Liver (tissue), 9 donors: ENCODE measurements around the gene IGF2BP3. TPM values are rescaled to one million over a fixed set of nuclear protein-coding genes. Genes with fewer than 3 reads are reported as not detected.

Experiments
- DNase-seq: peaks from one replicate; pipeline ENCODE4 v3.0.0-alpha.2; 2017; ENCODE audit warnings: low spot score
- H3K27ac ChIP-seq, 2 donors: one replicate each; pipeline ENCODE4 v1.7.0; 2013; ENCODE audit warnings: inconsistent platforms in 2 of 2, low read length in 2 of 2, control low read depth in 1 of 2, low read depth in 1 of 2, mild to moderate bottlenecking in 1 of 2
- H3K27me3 ChIP-seq, 4 donors: one replicate each; pipeline versions ENCODE4 v1.6.1 to v1.7.0; 2013; ENCODE audit warnings: low read length in 3 of 4, inconsistent platforms in 1 of 4, mild to moderate bottlenecking in 1 of 4, moderate library complexity in 1 of 4; ENCODE audit not compliant: control insufficient read depth in 4 of 4, insufficient read depth in 4 of 4
- H3K36me3 ChIP-seq, 4 donors: one replicate each; pipeline versions ENCODE4 v1.6.1 to v1.7.0; 2013; ENCODE audit warnings: low read length in 3 of 4, mild to moderate bottlenecking in 3 of 4, low read depth in 1 of 4, moderate library complexity in 1 of 4; ENCODE audit not compliant: control insufficient read depth in 4 of 4, insufficient read depth in 3 of 4
- H3K4me1 ChIP-seq, 4 donors: one replicate each; pipeline versions ENCODE4 v1.6.1 to v1.7.0; 2013; ENCODE audit warnings: low read length in 3 of 4, mild to moderate bottlenecking in 3 of 4, moderate library complexity in 1 of 4; ENCODE audit not compliant: control insufficient read depth in 4 of 4, insufficient read depth in 4 of 4
- H3K4me3 ChIP-seq, 3 donors: one replicate each; pipeline versions ENCODE4 v1.6.1 to v1.7.0; 2013; ENCODE audit warnings: low read length in 3 of 3, control low read depth in 1 of 3, low read depth in 1 of 3, mild to moderate bottlenecking in 1 of 3
- H3K9ac ChIP-seq, 2 donors: one replicate each; pipeline ENCODE4 v1.7.0; 2013; ENCODE audit warnings: low read length in 2 of 2, mild to moderate bottlenecking in 2 of 2, moderate library complexity in 2 of 2, control low read depth in 1 of 2, low read depth in 1 of 2
- H3K9me3 ChIP-seq, 4 donors: one replicate each; pipeline versions ENCODE4 v1.6.1 to v1.7.0; 2013; ENCODE audit warnings: low read length in 3 of 4; ENCODE audit not compliant: control insufficient read depth in 4 of 4
- EGR1 ChIP-seq, 2 donors: IDR thresholded peaks; 2 replicates each; pipeline ENCODE4 v1.6.1; 2016 to 2018; ENCODE audit warnings: antibody characterized with exemption in 2 of 2, low read depth in 2 of 2
- FOXA1 ChIP-seq: IDR thresholded peaks from 2 replicates; pipeline ENCODE4 v1.6.1; 2016; ENCODE audit warnings: antibody characterized with exemption
- FOXA2 ChIP-seq: IDR thresholded peaks from 2 replicates; pipeline ENCODE4 v1.6.1; 2016; ENCODE audit warnings: antibody characterized with exemption
- GABPA ChIP-seq, 2 donors: IDR thresholded peaks in 1 of 2; conservative IDR thresholded peaks in 1 of 2; 2 replicates each; pipeline ENCODE4 v1.6.1; 2016; ENCODE audit warnings: antibody characterized with exemption in 2 of 2, mild to moderate bottlenecking in 1 of 2, moderate library complexity in 1 of 2
- HNF4A ChIP-seq, 2 donors: conservative IDR thresholded peaks; 2 replicates each; pipeline ENCODE4 v1.6.1; 2016; ENCODE audit warnings: antibody characterized with exemption in 2 of 2, mild to moderate bottlenecking in 2 of 2
- HNF4G ChIP-seq: IDR thresholded peaks from 2 replicates; pipeline ENCODE4 v1.6.1; 2016; ENCODE audit warnings: antibody characterized with exemption
- JUND ChIP-seq, 2 donors: IDR thresholded peaks; 2 replicates each; pipeline ENCODE4 v1.6.1; 2016; ENCODE audit warnings: antibody characterized with exemption in 2 of 2
- NR2F2 ChIP-seq: IDR thresholded peaks from 2 replicates; pipeline ENCODE4 v1.6.1; 2016; ENCODE audit warnings: antibody characterized with exemption
- RAD21 ChIP-seq, 2 donors: IDR thresholded peaks; 2 replicates each; pipeline ENCODE4 v1.6.1; 2016; ENCODE audit warnings: antibody characterized with exemption in 2 of 2, mild to moderate bottlenecking in 2 of 2
- RXRA ChIP-seq, 2 donors: IDR thresholded peaks; 2 replicates each; pipeline ENCODE4 v1.6.1; 2017 to 2018; ENCODE audit warnings: antibody characterized with exemption in 2 of 2, mild to moderate bottlenecking in 1 of 2
- SP1 ChIP-seq: IDR thresholded peaks from 2 replicates; pipeline ENCODE4 v1.6.1; 2018; ENCODE audit warnings: antibody characterized with exemption, mild to moderate bottlenecking
- TAF1 ChIP-seq: conservative IDR thresholded peaks from 2 replicates; pipeline ENCODE4 v1.6.1; 2016; ENCODE audit warnings: antibody characterized with exemption, mild to moderate bottlenecking
- YY1 ChIP-seq: IDR thresholded peaks from 2 replicates; pipeline ENCODE4 v1.6.1; 2016; ENCODE audit warnings: antibody characterized with exemption, mild to moderate bottlenecking
- WGBS: extraction: QIAGEN DNeasy Blood & Tissue Kit; methylation state at CpG from one replicate; pipeline ENCODE4 v1.1.7; 2013; 5-methylcytosine and 5-hydroxymethylcytosine counted together
- polyA plus RNA-seq, 2 donors: library from polyadenylated mRNA; stranded (reverse) in 1 of 2; unstranded in 1 of 2; fragments of 200-250 nt in 1 of 2; fragments of >200 nt in 1 of 2; fragmentation: Nextera tagmentation in 1 of 2; extraction: Ambion mirVana in 1 of 2; gene quantifications; one replicate each; pipeline versions ENCODE4 v1.2.1 to v1.2.3, GENCODE V29; 2013 to 2015
- total RNA-seq, 2 donors: library from RNA; depleted of rRNA; stranded (reverse); fragments of >200 nt; gene quantifications; one replicate each; pipeline ENCODE4 v1.2.3, GENCODE V29; 2014
- TF ChIP-seq, protein P1 (sequence below): IDR thresholded peaks from 2 replicates; pipeline ENCODE4 v1.6.1; 2016; ENCODE audit warnings: antibody characterized with exemption
- TF ChIP-seq, protein P2 (sequence below): IDR thresholded peaks from 2 replicates; pipeline ENCODE4 v1.6.1; 2016; ENCODE audit warnings: antibody characterized with exemption
- TF ChIP-seq, protein P3 (sequence below): fragments of 150-350 bp; IDR thresholded peaks from 2 replicates; pipeline ENCODE4 v1.5.1; 2017; ENCODE audit warnings: improper control_type of control experiment, low read depth, low read length; ENCODE audit not compliant: missing input control
- TF ChIP-seq, protein P4 (sequence below): IDR thresholded peaks from 2 replicates; pipeline ENCODE4 v1.6.1; 2016; ENCODE audit warnings: antibody characterized with exemption, mild to moderate bottlenecking
- donor health status: healthy.
- donor health status: healthy.
- donor health status: healthy.
- donor health status: healthy.
- donor health status: healthy.

IGF2BP3 gene
- total and polyA plus RNA-seq, 4 donors, result 0.17 to 28.4 (median 0.23) TPM; not detected in 1

DNA sequence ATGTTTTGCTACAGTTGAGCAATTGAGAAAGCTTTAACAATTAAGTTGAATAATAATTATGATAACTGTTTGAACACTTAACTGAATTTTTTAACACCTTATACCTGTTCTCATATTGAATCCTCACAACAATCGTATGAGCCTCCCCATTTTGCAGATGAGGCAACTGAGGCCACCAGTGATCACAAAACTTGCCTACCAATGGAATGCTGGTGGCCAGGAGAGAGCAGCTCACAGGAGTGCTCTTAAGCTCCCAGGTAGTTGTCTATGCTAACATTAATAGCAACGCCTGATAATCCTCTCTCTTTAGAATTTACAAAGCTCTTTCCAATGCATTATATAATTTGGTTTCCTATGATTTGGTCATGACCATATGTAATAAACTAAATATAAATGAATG lies 202.1 kb downstream of the IGF2BP3 start:
- Histone ChIP-seq H3K36me3 (no peaks in the 10 kb centered on the region), H3K9me3 (no peaks in the 10 kb centered on the region), H3K4me1 (peaks cover 0 to under 1% (median 0%) of the 10 kb centered on the region in 4 donors), H3K9ac (no peak overlapping the region), H3K27ac (no peak overlapping the region), H3K4me3 (no peak overlapping the region), H3K27me3 (peaks cover 0 to 2% (median 0%) of the 10 kb centered on the region in 4 donors)
- 97% methylated on average over 2 of the region's 2 CpGs for WGBS
- TF ChIP-seq EGR1 (IDR thresholded peaks at IDR 0.05; ENCODE audit: low read depth in 2 of 2) (no peak), RXRA (IDR thresholded peaks at IDR 0.05) (no peak), FOXA1 (no peak), HNF4A (conservative IDR thresholded peaks at IDR 0.05) (no peak), JUND (IDR thresholded peaks at IDR 0.05) (no peak), TAF1 (no peak), FOXA2 (no peak), GABPA (IDR thresholded peaks at IDR 0.05 in 1 of 2, conservative IDR thresholded peaks at IDR 0.05 in 1 of 2) (no peak), RAD21 (IDR thresholded peaks at IDR 0.05) (no peak), YY1 (no peak), SP1 (no peak)
- TF ChIP-seq, protein P1, sequence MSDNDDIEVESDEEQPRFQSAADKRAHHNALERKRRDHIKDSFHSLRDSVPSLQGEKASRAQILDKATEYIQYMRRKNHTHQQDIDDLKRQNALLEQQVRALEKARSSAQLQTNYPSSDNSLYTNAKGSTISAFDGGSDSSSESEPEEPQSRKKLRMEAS, result no peak
- TF ChIP-seq, protein P2, sequence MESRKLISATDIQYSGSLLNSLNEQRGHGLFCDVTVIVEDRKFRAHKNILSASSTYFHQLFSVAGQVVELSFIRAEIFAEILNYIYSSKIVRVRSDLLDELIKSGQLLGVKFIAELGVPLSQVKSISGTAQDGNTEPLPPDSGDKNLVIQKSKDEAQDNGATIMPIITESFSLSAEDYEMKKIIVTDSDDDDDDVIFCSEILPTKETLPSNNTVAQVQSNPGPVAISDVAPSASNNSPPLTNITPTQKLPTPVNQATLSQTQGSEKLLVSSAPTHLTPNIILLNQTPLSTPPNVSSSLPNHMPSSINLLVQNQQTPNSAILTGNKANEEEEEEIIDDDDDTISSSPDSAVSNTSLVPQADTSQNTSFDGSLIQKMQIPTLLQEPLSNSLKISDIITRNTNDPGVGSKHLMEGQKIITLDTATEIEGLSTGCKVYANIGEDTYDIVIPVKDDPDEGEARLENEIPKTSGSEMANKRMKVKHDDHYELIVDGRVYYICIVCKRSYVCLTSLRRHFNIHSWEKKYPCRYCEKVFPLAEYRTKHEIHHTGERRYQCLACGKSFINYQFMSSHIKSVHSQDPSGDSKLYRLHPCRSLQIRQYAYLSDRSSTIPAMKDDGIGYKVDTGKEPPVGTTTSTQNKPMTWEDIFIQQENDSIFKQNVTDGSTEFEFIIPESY, result no peak
- TF ChIP-seq, protein P3, sequence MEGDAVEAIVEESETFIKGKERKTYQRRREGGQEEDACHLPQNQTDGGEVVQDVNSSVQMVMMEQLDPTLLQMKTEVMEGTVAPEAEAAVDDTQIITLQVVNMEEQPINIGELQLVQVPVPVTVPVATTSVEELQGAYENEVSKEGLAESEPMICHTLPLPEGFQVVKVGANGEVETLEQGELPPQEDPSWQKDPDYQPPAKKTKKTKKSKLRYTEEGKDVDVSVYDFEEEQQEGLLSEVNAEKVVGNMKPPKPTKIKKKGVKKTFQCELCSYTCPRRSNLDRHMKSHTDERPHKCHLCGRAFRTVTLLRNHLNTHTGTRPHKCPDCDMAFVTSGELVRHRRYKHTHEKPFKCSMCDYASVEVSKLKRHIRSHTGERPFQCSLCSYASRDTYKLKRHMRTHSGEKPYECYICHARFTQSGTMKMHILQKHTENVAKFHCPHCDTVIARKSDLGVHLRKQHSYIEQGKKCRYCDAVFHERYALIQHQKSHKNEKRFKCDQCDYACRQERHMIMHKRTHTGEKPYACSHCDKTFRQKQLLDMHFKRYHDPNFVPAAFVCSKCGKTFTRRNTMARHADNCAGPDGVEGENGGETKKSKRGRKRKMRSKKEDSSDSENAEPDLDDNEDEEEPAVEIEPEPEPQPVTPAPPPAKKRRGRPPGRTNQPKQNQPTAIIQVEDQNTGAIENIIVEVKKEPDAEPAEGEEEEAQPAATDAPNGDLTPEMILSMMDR, result no peak
- no peak for DNase-seq

DNA sequence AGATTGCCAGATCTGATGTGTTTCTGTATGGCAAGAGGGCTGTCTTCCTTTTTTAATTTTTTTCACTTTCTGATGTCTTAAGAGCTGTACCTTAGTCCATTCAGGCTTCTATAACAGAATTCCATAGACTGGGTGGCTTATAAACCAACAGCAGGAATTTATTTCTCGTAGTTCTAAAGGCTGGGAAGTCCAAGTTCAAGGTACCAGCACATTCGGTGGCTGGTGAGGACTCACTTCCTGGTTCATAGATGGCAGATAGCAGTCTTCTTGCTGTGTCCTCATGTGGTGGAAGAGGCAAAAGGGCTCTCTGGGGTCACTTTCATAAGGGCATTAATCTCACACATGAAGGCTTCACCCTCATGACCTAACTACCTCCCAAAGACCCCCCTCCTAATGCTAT lies 202.9 kb downstream of the IGF2BP3 start:
- Histone ChIP-seq H3K27me3 (peaks cover 0 to 2% (median 0%) of the 10 kb centered on the region in 4 donors), H3K27ac (no peak overlapping the region), H3K4me3 (no peak overlapping the region), H3K9ac (no peak overlapping the region), H3K36me3 (no peaks in the 10 kb centered on the region), H3K9me3 (no peaks in the 10 kb centered on the region), H3K4me1 (no peaks in the 10 kb centered on the region)
- TF ChIP-seq, protein P4, sequence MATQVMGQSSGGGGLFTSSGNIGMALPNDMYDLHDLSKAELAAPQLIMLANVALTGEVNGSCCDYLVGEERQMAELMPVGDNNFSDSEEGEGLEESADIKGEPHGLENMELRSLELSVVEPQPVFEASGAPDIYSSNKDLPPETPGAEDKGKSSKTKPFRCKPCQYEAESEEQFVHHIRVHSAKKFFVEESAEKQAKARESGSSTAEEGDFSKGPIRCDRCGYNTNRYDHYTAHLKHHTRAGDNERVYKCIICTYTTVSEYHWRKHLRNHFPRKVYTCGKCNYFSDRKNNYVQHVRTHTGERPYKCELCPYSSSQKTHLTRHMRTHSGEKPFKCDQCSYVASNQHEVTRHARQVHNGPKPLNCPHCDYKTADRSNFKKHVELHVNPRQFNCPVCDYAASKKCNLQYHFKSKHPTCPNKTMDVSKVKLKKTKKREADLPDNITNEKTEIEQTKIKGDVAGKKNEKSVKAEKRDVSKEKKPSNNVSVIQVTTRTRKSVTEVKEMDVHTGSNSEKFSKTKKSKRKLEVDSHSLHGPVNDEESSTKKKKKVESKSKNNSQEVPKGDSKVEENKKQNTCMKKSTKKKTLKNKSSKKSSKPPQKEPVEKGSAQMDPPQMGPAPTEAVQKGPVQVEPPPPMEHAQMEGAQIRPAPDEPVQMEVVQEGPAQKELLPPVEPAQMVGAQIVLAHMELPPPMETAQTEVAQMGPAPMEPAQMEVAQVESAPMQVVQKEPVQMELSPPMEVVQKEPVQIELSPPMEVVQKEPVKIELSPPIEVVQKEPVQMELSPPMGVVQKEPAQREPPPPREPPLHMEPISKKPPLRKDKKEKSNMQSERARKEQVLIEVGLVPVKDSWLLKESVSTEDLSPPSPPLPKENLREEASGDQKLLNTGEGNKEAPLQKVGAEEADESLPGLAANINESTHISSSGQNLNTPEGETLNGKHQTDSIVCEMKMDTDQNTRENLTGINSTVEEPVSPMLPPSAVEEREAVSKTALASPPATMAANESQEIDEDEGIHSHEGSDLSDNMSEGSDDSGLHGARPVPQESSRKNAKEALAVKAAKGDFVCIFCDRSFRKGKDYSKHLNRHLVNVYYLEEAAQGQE, result no peak
- TF ChIP-seq, protein P3, result no peak
- no peak for TF ChIP-seq HNF4G
- TF ChIP-seq SP1, result no peak
- TF ChIP-seq, protein P1, result no peak
- TF ChIP-seq NR2F2, result no peak
- TF ChIP-seq GABPA (IDR thresholded peaks at IDR 0.05 in 1 of 2, conservative IDR thresholded peaks at IDR 0.05 in 1 of 2), result no peak
- TF ChIP-seq FOXA1, result no peak
- TF ChIP-seq JUND (IDR thresholded peaks at IDR 0.05), result no peak
- WGBS, result 96% methylated on average over 2 of the region's 2 CpGs
- no peak for DNase-seq
